ENCODE data around the gene SMPX. TPM values are rescaled to one million over a fixed set of nuclear protein-coding genes. Genes with fewer than 3 reads are reported as not detected.

SMPX gene
- total and polyA plus RNA-seq, 9 of the 15 experiments (the other 6 are each of a cell fraction or from before 2014, with no cell fraction given): not detected

GRCh38 chrX:21705225-21705624 is 52.7 kb downstream of the SMPX start:
- Histone ChIP-seq H3K4me1 (replicated peaks in 1 of 2; ENCODE audit: control insufficient read depth in 2 of 2, insufficient read depth in 2 of 2, low read length in 2 of 2) (no peaks in the 10 kb centered on the region), H3K36me3 (ENCODE audit: control insufficient read depth, insufficient read depth, low read length) (no peaks in the 10 kb centered on the region), H3K27me3 (ENCODE audit: control insufficient read depth in 2 of 2, insufficient read depth in 2 of 2, low read length in 2 of 2) (no peaks in the 10 kb centered on the region), H2AFZ (ENCODE audit: low read depth, low read length) (no peak overlapping the region), H3K9me1 (ENCODE audit: control insufficient read depth, insufficient read depth, low read length) (no peaks in the 10 kb centered on the region), H4K20me1 (replicated peaks; ENCODE audit: control insufficient read depth, insufficient read depth, low read length) (no peaks in the 10 kb centered on the region), H3K9me3 (replicated peaks; ENCODE audit: control insufficient read depth, insufficient read depth, low read depth, low read length) (no peaks in the 10 kb centered on the region), H3K79me2 (ENCODE audit: control insufficient read depth, insufficient read depth, low read length) (no peaks in the 10 kb centered on the region), H3K27ac (ENCODE audit: extremely low read depth, low read depth, low read length) (no peak overlapping the region), H3K4me2 (ENCODE audit: insufficient read depth, low read length) (no peak overlapping the region), H3K9ac (ENCODE audit: insufficient read depth in 1 of 2, low read depth in 2 of 2, low read length in 2 of 2) (no peak overlapping the region), H3K4me3 (no peak overlapping the region)
- BruUV-seq (replicated peaks): no TSS peak
- ChIA-PET CTCF (ENCODE audit: low intra/inter-chr PET ratio) (no interaction called here), POLR2A (no interaction called here)
- intact Hi-C loops (cut with micrococcal nuclease): no loop called here
- in situ Hi-C loops (cut with MboI): no loop called here
- no peak for TF ChIP-seq ZNF436 (CRISPR knock-in tag; IDR thresholded peaks at IDR 0.05)
- TF ChIP-seq E2F6 (IDR thresholded peaks at IDR 0.05; ENCODE audit: borderline replicate concordance in 1 of 2, extremely low read depth in 1 of 2, insufficient read depth in 1 of 2, insufficient read length in 1 of 2, low read depth in 1 of 2, low read length in 1 of 2, poor library complexity in 1 of 2, severe bottlenecking in 1 of 2): no peak
- ATAC-seq (no peak), FAIRE-seq (no peak), DNase-seq (ENCODE audit: extremely low read depth in 1 of 4, low spot score in 3 of 4) (no peak)
- WGBS (ENCODE audit: insufficient coverage, low coverage, missing lambda C conversion rate): 5% methylated on average over 4 of the region's 4 CpGs

GRCh38 chrX:21702725-21703124 is 55.2 kb downstream of the SMPX start:
- POLR2A ChIA-PET: no interaction called here
- FAIRE-seq (no peak), ATAC-seq (no peak), DNase-seq (ENCODE audit: extremely low read depth in 1 of 4, low spot score in 3 of 4) (no peak)
- TF ChIP-seq, protein P1, sequence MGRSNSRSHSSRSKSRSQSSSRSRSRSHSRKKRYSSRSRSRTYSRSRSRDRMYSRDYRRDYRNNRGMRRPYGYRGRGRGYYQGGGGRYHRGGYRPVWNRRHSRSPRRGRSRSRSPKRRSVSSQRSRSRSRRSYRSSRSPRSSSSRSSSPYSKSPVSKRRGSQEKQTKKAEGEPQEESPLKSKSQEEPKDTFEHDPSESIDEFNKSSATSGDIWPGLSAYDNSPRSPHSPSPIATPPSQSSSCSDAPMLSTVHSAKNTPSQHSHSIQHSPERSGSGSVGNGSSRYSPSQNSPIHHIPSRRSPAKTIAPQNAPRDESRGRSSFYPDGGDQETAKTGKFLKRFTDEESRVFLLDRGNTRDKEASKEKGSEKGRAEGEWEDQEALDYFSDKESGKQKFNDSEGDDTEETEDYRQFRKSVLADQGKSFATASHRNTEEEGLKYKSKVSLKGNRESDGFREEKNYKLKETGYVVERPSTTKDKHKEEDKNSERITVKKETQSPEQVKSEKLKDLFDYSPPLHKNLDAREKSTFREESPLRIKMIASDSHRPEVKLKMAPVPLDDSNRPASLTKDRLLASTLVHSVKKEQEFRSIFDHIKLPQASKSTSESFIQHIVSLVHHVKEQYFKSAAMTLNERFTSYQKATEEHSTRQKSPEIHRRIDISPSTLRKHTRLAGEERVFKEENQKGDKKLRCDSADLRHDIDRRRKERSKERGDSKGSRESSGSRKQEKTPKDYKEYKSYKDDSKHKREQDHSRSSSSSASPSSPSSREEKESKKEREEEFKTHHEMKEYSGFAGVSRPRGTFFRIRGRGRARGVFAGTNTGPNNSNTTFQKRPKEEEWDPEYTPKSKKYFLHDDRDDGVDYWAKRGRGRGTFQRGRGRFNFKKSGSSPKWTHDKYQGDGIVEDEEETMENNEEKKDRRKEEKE (IDR thresholded peaks at IDR 0.05; ENCODE audit: borderline replicate concordance in 1 of 2, control insufficient read depth in 1 of 2, low read depth in 2 of 2, low read length in 1 of 2): no peak
- TF ChIP-seq, protein P2, sequence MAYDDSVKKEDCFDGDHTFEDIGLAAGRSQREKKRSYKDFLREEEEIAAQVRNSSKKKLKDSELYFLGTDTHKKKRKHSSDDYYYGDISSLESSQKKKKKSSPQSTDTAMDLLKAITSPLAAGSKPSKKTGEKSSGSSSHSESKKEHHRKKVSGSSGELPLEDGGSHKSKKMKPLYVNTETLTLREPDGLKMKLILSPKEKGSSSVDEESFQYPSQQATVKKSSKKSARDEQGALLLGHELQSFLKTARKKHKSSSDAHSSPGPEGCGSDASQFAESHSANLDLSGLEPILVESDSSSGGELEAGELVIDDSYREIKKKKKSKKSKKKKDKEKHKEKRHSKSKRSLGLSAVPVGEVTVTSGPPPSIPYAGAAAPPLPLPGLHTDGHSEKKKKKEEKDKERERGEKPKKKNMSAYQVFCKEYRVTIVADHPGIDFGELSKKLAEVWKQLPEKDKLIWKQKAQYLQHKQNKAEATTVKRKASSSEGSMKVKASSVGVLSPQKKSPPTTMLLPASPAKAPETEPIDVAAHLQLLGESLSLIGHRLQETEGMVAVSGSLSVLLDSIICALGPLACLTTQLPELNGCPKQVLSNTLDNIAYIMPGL (CRISPR knock-in tag; IDR thresholded peaks at IDR 0.05): no peak
- TF ChIP-seq TARDBP (IDR thresholded peaks at IDR 0.05): no peak
- no peak for TF ChIP-seq ZNF589 (CRISPR knock-in tag; IDR thresholded peaks at IDR 0.05; ENCODE audit: low read depth)
- TF ChIP-seq CBX2 (IDR thresholded peaks at IDR 0.05; ENCODE audit: insufficient read depth, low read length, poor library complexity, severe bottlenecking): no peak
- no peak for TF ChIP-seq GTF2F1 (IDR thresholded peaks at IDR 0.05; ENCODE audit: low read depth, low read length)
- TF ChIP-seq CGGBP1 (CRISPR knock-in tag; IDR thresholded peaks at IDR 0.05): no peak
- BruUV-seq (replicated peaks): no TSS peak
- CTCF ChIA-PET (ENCODE audit: low intra/inter-chr PET ratio): no interaction called here
- Histone ChIP-seq H3K4me3 (no peak overlapping the region), H3K36me3 (ENCODE audit: control insufficient read depth, insufficient read depth, low read length) (no peaks in the 10 kb centered on the region), H3K79me2 (ENCODE audit: control insufficient read depth, insufficient read depth, low read length) (no peaks in the 10 kb centered on the region), H3K27me3 (ENCODE audit: control insufficient read depth in 2 of 2, insufficient read depth in 2 of 2, low read length in 2 of 2) (no peaks in the 10 kb centered on the region), H3K27ac (ENCODE audit: extremely low read depth, low read depth, low read length) (no peak overlapping the region), H3K9me3 (replicated peaks; ENCODE audit: control insufficient read depth, insufficient read depth, low read depth, low read length) (no peaks in the 10 kb centered on the region), H3K4me1 (replicated peaks in 1 of 2; ENCODE audit: control insufficient read depth in 2 of 2, insufficient read depth in 2 of 2, low read length in 2 of 2) (no peaks in the 10 kb centered on the region), H4K20me1 (replicated peaks; ENCODE audit: control insufficient read depth, insufficient read depth, low read length) (no peaks in the 10 kb centered on the region), H2AFZ (ENCODE audit: low read depth, low read length) (no peak overlapping the region), H3K9me1 (ENCODE audit: control insufficient read depth, insufficient read depth, low read length) (no peaks in the 10 kb centered on the region), H3K9ac (ENCODE audit: insufficient read depth in 1 of 2, low read depth in 2 of 2, low read length in 2 of 2) (no peak overlapping the region), H3K4me2 (ENCODE audit: insufficient read depth, low read length) (no peak overlapping the region)
- in situ Hi-C loops (cut with MboI): no loop called here
- 0% methylated on average over 4 of the region's 4 CpGs for WGBS (ENCODE audit: insufficient coverage, low coverage, missing lambda C conversion rate)
- intact Hi-C loops (cut with micrococcal nuclease): no loop called here

Measured in K562 (cell line).